HG03378 (cell line): ENCODE results near the gene COPS6.
"Not testable (repeated sequence)": the region's sequence is repeated elsewhere in the genome, so short reads cannot be mapped to it uniquely, and the experiment has no call there.

Experiments
- ATAC-seq: cut with Tn5 transposase; IDR thresholded peaks from one replicate; pipeline ENCODE4 v1.9.1; 2021; ENCODE audit warnings: mild to moderate bottlenecking, moderate library complexity; ENCODE audit not compliant: unreplicated experiment

Gene COPS6

GRCh38 chr7:100126239-100126930, 37.6 kb downstream of the COPS6 start:
- peak; percentile 23 for ATAC-seq

GRCh38 chr7:100126931-100127865, 38.4 kb downstream of the COPS6 start, which contains the start of gene MBLAC1:
Gene MBLAC1 (plus strand): TSS chr7:100126967. CDS start chr7:100127396, 429 bp downstream.
- peak; percentile 55 for ATAC-seq

DNA sequence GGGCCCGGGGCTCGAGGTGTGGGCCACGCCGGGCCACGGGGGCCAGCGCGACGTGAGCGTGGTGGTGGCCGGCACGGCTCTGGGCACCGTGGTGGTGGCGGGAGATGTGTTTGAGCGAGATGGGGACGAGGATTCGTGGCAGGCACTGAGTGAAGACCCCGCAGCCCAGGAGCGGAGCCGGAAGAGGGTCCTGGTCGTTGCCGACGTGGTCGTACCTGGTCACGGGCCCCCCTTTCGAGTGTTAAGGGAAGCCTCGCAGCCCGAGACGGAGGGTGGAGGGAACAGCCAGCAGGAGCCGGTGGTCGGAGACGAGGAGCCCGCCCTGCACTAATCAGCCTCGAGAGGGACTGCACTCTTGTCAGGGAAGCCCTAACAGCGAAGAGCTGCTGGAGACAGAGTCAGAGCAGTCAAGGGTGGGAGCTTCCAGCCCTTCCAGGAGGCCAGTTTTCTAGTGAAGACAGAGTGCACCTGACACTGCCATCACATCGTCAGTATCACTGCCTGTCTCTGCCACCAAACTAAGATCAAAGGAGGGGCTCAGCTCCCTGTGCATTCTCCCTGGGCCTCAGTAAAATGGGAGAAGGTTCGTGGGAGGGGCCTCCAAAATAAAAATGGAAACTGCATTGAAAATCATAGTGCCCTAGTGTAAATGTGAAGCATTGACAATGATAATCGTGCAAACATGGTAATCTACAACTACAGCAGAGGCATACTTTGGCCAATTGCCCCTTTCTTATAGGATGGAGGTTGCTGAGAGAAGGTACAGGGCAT, 39.3 kb downstream of the COPS6 start:
- ATAC-seq, result no peak

DNA sequence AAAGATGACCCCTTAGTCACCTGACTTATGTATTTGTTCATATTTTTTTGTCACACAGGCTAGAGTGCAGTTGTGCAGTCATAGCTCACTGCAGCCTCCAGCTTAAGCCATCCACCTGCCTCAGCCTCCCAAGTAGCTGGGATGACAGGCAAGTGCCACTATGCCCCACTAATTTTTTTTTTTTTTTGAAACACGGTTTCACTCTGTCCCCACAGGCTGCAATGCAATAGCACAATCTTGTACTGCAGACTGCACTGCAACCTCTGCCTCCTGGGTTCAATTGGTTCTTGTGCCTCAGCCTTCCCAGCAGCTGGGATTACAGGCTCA, 39.8 kb downstream of the COPS6 start:
- ATAC-seq, result no peak

GRCh38 chr7:100130220-100130607, 41.4 kb downstream of the COPS6 start:
- ATAC-seq, result not testable (repeated sequence)

GRCh38 chr7:100130608-100131453, 42.1 kb downstream of the COPS6 start:
- ATAC-seq, result no peak

DNA sequence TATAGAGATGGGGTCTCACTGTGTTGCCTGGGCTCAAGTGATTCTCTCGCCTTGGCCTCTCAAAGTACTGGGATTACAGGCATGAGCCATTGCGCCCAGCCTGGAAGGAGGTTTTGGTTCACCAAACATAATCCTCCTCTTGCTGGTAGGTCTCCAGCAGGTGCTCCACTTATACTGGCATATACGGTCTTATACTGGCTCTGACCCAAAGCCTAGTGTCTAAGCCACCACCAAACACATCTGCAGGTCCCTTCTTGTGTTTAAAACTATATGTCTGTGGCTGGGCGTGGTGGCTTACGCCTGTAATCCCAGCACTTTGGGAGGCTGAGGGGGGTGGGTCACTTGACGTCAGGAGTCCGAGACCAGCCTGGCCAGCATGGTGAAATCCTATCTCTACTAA, 43.4 kb downstream of the COPS6 start:
- ATAC-seq, result no peak

DNA sequence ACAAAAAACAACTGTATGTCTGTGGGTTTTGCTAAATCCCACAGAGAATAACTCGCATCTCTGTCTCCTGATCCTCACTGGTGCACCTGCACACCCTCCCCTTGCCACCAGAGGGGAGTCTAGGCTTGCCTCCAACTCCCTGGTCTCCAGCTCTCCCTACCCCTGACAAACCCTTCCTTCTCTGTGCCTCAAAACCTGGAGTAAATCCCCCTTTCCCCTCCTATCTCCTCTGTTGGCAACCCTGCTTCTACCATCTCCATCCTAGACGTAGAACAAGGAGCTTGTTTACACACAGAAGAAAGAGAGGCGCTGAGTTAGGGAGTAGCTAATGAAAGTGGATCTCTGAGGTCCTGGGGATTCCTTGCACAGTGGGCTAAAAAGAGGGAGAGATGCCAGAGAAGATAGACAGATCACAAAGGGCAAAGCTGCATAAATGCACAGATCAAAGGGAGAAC, 44.0 kb downstream of the COPS6 start:
- no peak for ATAC-seq

- no peak for ATAC-seq
Observed at GRCh38 chr7:100137851-100138760, 49.3 kb downstream of the COPS6 start.

- no peak for ATAC-seq
Observed at GRCh38 chr7:100141555-100141949, 52.8 kb downstream of the COPS6 start.
